GM23338 (cell line): ENCODE measurements around the gene FSTL3. TPM values are rescaled to one million over a fixed set of nuclear protein-coding genes. Genes with fewer than 3 reads are reported as not detected.
"Not testable (repeated sequence)": the region's sequence is repeated elsewhere in the genome, so short reads cannot be mapped to it uniquely, and the experiment has no call there.

ENCODE experiments used
- ATAC-seq: fragments of 200-7000 bp; cut with Tn5 transposase; 3 replicates; pipeline ENCODE4 v1.9.1; 2020
- DNase-seq: peaks from one replicate; pipeline ENCODE4 v3.0.0-alpha.2; 2015; ENCODE audit warnings: low spot score
- H2AFZ ChIP-seq: fragments of 200-600 bp; sonication (generic); 2 replicates; pipeline ENCODE4 v1.8.0; 2016; ENCODE audit warnings: antibody characterized with exemption, mild to moderate bottlenecking, moderate library complexity
- H3F3A ChIP-seq: fragments of 200-600 bp; sonication (generic); replicated peaks from 2 replicates; pipeline ENCODE4 v1.8.0; 2017; ENCODE audit warnings: antibody characterized with exemption, mixed run types, low read depth
- H3K27ac ChIP-seq: fragments of 200-600 bp; sonication (generic); 2 replicates; pipeline ENCODE4 v1.6.1; 2016; ENCODE audit warnings: low read depth
- H3K27me3 ChIP-seq: fragments of 200-600 bp; sonication (generic); 2 replicates; pipeline ENCODE4 v1.8.0; 2016; ENCODE audit warnings: mild to moderate bottlenecking, mixed run types, moderate library complexity; ENCODE audit not compliant: insufficient read depth
- H3K36me3 ChIP-seq: fragments of 200-600 bp; sonication (generic); 2 replicates; pipeline ENCODE4 v1.8.0; 2016; ENCODE audit warnings: mild to moderate bottlenecking; ENCODE audit not compliant: insufficient read depth
- H3K4me1 ChIP-seq: fragments of 200-600 bp; sonication (generic); 2 replicates; pipeline ENCODE4 v1.8.0; 2016; ENCODE audit warnings: mild to moderate bottlenecking, moderate library complexity; ENCODE audit not compliant: insufficient read depth
- H3K4me2 ChIP-seq: fragments of 200-600 bp; sonication (generic); 2 replicates; pipeline ENCODE4 v1.7.1; 2017; ENCODE audit warnings: mixed run types
- H3K4me3 ChIP-seq: fragments of 200-600 bp; sonication (generic); 2 replicates; pipeline ENCODE4 v1.6.1; 2016; ENCODE audit warnings: mixed run types
- H3K79me2 ChIP-seq: fragments of 200-600 bp; sonication (generic); replicated peaks from 2 replicates; pipeline ENCODE4 v1.8.0; 2017; ENCODE audit warnings: mild to moderate bottlenecking; ENCODE audit not compliant: insufficient read depth
- H3K9me2 ChIP-seq: fragments of 200-600 bp; sonication (generic); 2 replicates; pipeline ENCODE4 v1.8.0; 2017; ENCODE audit not compliant: insufficient read depth
- H4K20me1 ChIP-seq: fragments of 200-600 bp; sonication (generic); replicated peaks from 2 replicates; pipeline ENCODE4 v1.8.0; 2017; ENCODE audit warnings: mild to moderate bottlenecking; ENCODE audit not compliant: insufficient read depth
- H3K27ac Mint-ChIP-seq: 2 replicates; pipeline ENCODE4 v1.8.0; 2020; ENCODE audit warnings: inconsistent platforms, mild to moderate bottlenecking, moderate library complexity, mixed read lengths
- H3K27me3 Mint-ChIP-seq: 3 replicates; pipeline ENCODE4 v1.8.0; 2022; ENCODE audit warnings: low read depth, mild to moderate bottlenecking, moderate library complexity, mixed read lengths, inconsistent platforms; ENCODE audit not compliant: insufficient read depth, poor library complexity
- H3K36me3 Mint-ChIP-seq: 3 replicates; pipeline ENCODE4 v1.8.0; 2021; ENCODE audit warnings: low read depth, mild to moderate bottlenecking, inconsistent platforms, moderate library complexity, mixed read lengths
- H3K4me1 Mint-ChIP-seq: 3 replicates; pipeline ENCODE4 v1.8.0; 2020; ENCODE audit warnings: mild to moderate bottlenecking, inconsistent platforms, mixed read lengths
- H3K4me3 Mint-ChIP-seq: 3 replicates; pipeline ENCODE4 v1.8.0; 2021; ENCODE audit warnings: moderate library complexity, mild to moderate bottlenecking, inconsistent platforms, mixed read lengths
- H3K9me3 Mint-ChIP-seq: 3 replicates; pipeline ENCODE4 v1.8.0; 2020; ENCODE audit warnings: moderate library complexity, mild to moderate bottlenecking, inconsistent platforms, mixed read lengths
- JUNB ChIP-seq: IDR thresholded peaks from one replicate; pipeline ENCODE4 v1.6.1; 2016; ENCODE audit warnings: antibody characterized with exemption; ENCODE audit not compliant: unreplicated experiment
- NANOG ChIP-seq: IDR thresholded peaks from 2 replicates; pipeline ENCODE4 v1.6.1; 2016; ENCODE audit warnings: antibody characterized with exemption, borderline replicate concordance
- STAT1 ChIP-seq: IDR thresholded peaks from one replicate; pipeline ENCODE4 v1.6.1; 2016; ENCODE audit warnings: antibody characterized with exemption; ENCODE audit not compliant: unreplicated experiment
- ZNF114 ChIP-seq: fragments of 250-450 bp; sonication (Bioruptor Pico); IDR thresholded peaks from 2 replicates; pipeline ENCODE4 v1.5.0; 2020; ENCODE audit warnings: mild to moderate bottlenecking, moderate library complexity
- ZNF331 ChIP-seq: fragments of 250-450 bp; sonication (Bioruptor Pico); IDR thresholded peaks from 2 replicates; pipeline ENCODE4 v1.5.0; 2020; ENCODE audit warnings: low read depth, mild to moderate bottlenecking, moderate library complexity
- polyA plus RNA-seq: library from polyadenylated mRNA; unstranded; fragments of >200 nt; fragmentation: Nextera tagmentation; extraction: Ambion mirVana; gene quantifications from 2 replicates; pipeline ENCODE4 v1.2.1, GENCODE V29; 2016
- total RNA-seq: library from RNA; depleted of rRNA; stranded (reverse); fragments of >200 nt; shearing (Covaris generic); gene quantifications from 2 replicates; pipeline ENCODE4 v1.2.3, GENCODE V29; 2014
- TF ChIP-seq, protein P1 (sequence below), 2 experiments: fragments of 200-600 bp in 1 of 2; sonication (generic) in 1 of 2; conservative IDR thresholded peaks; 2 replicates each; pipeline versions ENCODE4 v1.5.1 to v1.6.1; 2016 to 2017; ENCODE audit warnings: antibody characterized with exemption in 2 of 2, low read depth in 2 of 2, mild to moderate bottlenecking in 2 of 2, moderate library complexity in 1 of 2
- TF ChIP-seq, protein P2 (sequence below): IDR thresholded peaks from one replicate; pipeline ENCODE4 v1.6.1; 2018; ENCODE audit warnings: antibody characterized with exemption; ENCODE audit not compliant: unreplicated experiment

Gene FSTL3
- total and polyA plus RNA-seq, 2 experiments from 2014 or later, result 3.1 to 10.1 TPM

DNA sequence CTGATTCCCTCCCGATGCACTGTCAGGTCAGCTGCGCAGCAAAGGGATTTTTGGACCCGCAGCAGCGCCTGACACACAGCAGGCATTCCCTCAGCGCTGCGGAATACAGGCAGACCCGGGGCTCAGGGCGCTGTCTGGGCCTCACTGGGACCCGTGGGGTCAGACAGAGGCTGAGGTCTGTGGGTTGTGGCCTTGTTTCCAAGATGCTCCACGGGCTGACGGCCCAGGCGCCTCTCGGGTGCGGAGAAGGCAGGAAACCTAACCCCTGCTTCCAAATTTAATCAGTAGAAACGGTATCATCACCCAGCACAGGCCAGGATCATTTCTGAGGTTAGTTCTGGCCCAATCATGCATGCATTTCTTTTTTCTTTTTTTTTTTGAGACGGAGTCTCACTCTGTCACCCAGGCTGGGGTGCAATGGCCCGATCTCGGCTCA is 12.5 kb upstream of the FSTL3 start (continued):
- TF ChIP-seq, protein P1, sequence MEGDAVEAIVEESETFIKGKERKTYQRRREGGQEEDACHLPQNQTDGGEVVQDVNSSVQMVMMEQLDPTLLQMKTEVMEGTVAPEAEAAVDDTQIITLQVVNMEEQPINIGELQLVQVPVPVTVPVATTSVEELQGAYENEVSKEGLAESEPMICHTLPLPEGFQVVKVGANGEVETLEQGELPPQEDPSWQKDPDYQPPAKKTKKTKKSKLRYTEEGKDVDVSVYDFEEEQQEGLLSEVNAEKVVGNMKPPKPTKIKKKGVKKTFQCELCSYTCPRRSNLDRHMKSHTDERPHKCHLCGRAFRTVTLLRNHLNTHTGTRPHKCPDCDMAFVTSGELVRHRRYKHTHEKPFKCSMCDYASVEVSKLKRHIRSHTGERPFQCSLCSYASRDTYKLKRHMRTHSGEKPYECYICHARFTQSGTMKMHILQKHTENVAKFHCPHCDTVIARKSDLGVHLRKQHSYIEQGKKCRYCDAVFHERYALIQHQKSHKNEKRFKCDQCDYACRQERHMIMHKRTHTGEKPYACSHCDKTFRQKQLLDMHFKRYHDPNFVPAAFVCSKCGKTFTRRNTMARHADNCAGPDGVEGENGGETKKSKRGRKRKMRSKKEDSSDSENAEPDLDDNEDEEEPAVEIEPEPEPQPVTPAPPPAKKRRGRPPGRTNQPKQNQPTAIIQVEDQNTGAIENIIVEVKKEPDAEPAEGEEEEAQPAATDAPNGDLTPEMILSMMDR (conservative IDR thresholded peaks at IDR 0.05; ENCODE audit: low read depth in 2 of 2), result no peak
- TF ChIP-seq ZNF114 (no peak), STAT1 (no peak), NANOG (no peak)

DNA sequence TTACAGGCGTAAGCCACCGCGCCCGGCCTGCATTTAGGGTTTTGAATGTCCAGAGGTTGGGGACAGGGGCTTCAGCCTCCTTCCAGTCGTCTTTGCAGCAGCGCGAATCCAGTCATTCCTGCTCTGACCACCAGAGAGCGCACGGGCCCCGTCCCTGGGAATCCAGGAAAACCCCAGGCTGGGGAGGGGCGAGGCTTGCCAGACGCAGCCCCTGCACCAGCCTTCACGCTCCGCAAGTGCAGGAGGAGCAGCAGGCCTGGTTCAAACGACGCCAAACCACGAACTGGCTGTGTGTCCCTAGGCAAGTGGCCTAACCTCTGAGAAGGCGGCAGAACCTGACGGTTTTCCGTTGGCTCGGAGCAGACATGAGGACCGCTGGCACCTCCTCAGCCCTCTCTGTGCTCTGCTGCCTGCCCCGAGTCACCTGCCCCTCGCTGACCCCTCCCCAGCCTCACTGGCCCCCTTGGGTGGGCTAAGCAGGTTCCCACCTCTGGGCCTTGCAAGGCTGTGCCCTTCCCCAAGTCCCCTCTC is 11.2 kb upstream of the FSTL3 start:
- Histone ChIP-seq H3K4me2 (no peak overlapping the region), H4K20me1 (peaks cover 18% of the 10 kb centered on the region), H3K27me3 (no peaks in the 10 kb centered on the region), H3F3A (peaks cover 8% of the 10 kb centered on the region; the same call in 1 of the 2 replicates), H3K79me2 (peaks cover 29% of the 10 kb centered on the region), H3K4me1 (peaks cover 6% of the 10 kb centered on the region), H3K27ac (no peak overlapping the region), H3K36me3 (no peaks in the 10 kb centered on the region), H3K9me2 (no peaks in the 10 kb centered on the region), H3K4me3 (no peak overlapping the region), H2AFZ (0 out of 2 replicates have a peak overlapping the region, but pooled peaks have one; percentile 76)
- Mint-ChIP-seq H3K4me1 (peaks cover 13% of the 10 kb centered on the region), H3K4me3 (peak overlapping the region; percentile 48; the same call in 2 of the 3 replicates), H3K27ac (no peak overlapping the region), H3K36me3 (no peaks in the 10 kb centered on the region; the same call in 1 of the 3 replicates), H3K9me3 (peaks cover 18% of the 10 kb centered on the region), H3K27me3 (peaks cover 16% of the 10 kb centered on the region)
- TF ChIP-seq, protein P1 (conservative IDR thresholded peaks at IDR 0.05; ENCODE audit: low read depth in 2 of 2), result peak; percentile 82 to 97
- no peak for TF ChIP-seq JUNB
- no peak for TF ChIP-seq ZNF331 (CRISPR knock-in tag)
- TF ChIP-seq, protein P2, sequence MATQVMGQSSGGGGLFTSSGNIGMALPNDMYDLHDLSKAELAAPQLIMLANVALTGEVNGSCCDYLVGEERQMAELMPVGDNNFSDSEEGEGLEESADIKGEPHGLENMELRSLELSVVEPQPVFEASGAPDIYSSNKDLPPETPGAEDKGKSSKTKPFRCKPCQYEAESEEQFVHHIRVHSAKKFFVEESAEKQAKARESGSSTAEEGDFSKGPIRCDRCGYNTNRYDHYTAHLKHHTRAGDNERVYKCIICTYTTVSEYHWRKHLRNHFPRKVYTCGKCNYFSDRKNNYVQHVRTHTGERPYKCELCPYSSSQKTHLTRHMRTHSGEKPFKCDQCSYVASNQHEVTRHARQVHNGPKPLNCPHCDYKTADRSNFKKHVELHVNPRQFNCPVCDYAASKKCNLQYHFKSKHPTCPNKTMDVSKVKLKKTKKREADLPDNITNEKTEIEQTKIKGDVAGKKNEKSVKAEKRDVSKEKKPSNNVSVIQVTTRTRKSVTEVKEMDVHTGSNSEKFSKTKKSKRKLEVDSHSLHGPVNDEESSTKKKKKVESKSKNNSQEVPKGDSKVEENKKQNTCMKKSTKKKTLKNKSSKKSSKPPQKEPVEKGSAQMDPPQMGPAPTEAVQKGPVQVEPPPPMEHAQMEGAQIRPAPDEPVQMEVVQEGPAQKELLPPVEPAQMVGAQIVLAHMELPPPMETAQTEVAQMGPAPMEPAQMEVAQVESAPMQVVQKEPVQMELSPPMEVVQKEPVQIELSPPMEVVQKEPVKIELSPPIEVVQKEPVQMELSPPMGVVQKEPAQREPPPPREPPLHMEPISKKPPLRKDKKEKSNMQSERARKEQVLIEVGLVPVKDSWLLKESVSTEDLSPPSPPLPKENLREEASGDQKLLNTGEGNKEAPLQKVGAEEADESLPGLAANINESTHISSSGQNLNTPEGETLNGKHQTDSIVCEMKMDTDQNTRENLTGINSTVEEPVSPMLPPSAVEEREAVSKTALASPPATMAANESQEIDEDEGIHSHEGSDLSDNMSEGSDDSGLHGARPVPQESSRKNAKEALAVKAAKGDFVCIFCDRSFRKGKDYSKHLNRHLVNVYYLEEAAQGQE, result no peak
- ATAC-seq, result peak; percentile 65
- peak; percentile 96 for DNase-seq

DNA sequence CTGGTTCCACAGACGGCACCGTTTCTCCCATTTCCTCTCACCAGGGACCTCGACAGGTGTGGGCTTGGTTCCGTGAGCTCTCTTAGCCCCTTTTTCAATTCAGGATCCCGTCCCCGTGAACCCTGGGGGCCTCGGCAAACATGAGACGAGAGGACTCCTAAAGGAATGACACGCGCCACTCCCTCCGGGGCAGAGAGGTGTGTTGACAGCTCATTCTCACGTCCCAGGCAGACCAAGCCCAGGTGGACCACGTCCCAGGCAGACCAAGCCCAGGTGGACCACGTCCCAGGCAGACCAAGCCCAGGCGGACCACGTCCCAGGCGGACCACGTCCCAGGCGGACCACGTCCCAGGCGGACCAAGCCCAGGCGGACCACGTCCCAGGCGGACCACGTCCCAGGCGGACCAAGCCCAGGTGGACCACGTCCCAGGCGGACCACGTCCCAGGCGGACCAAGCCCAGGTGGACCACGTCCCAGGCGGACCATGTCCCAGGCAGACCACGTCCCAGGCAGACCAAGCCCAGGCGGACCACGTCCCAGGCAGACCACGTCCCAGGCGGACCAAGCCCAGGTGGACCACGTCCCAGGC is 9.1 kb upstream of the FSTL3 start:
- not testable (repeated sequence) for H2AFZ ChIP-seq, H3K4me3 ChIP-seq, H3K27ac Mint-ChIP-seq, H3K4me1 ChIP-seq, H3K9me2 ChIP-seq, H3K27ac ChIP-seq, DNase-seq, H3K4me1 Mint-ChIP-seq, H3K4me3 Mint-ChIP-seq, H3K36me3 ChIP-seq, H3F3A ChIP-seq, H4K20me1 ChIP-seq, H3K36me3 Mint-ChIP-seq, ATAC-seq, H3K27me3 ChIP-seq, H3K4me2 ChIP-seq, H3K79me2 ChIP-seq
- Mint-ChIP-seq H3K9me3 (peaks cover 18% of the 10 kb centered on the region), H3K27me3 (peaks cover 13% of the 10 kb centered on the region)

DNA sequence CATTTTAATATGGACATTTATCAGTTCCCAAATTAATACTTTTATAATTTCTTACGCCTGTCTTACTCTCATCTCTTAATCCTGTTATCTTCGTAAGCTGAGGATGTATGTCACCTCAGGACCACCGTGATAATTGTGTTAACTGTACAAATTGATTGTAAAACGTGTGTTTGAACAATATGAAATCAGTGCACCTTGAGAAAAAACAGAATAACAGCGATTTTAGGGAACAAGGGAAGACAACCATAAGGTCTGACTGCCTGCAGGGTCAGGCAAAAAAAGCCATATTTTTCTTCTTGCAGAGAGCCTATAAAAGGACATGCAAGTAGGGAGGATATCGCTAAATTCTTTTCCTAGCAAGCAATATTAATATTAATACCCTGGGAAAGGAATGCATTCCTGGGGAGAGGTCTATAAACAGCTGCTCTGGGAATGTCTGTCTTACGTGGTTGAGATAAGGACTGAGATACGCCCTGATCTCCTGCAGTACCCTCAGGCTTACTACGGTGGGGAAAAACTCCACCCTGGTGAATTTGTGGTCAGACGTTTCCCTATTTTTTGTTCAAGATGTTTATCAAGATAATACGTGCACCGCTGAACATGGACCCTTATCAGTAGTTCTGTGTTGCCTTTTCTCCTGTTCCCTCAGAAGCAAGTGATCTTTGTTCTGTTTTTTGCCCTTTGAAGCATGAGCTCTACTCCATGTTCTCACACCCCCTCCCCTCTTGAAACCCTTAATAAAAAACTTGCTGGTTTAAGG is 7.3 kb upstream of the FSTL3 start:
- not testable (repeated sequence) for H3K79me2 ChIP-seq, H2AFZ ChIP-seq, H3K4me3 ChIP-seq, H3K27me3 ChIP-seq, H3K36me3 ChIP-seq, H3K27ac Mint-ChIP-seq, H3K4me1 Mint-ChIP-seq, ATAC-seq, H3K27ac ChIP-seq, H3F3A ChIP-seq, H3K4me3 Mint-ChIP-seq, H3K4me1 ChIP-seq, H3K4me2 ChIP-seq, H3K9me2 ChIP-seq, H4K20me1 ChIP-seq, H3K36me3 Mint-ChIP-seq
- H3K27me3 Mint-ChIP-seq, result peaks cover 18% of the 10 kb centered on the region
- H3K9me3 Mint-ChIP-seq, result peaks cover 18% of the 10 kb centered on the region
- DNase-seq, result peak; percentile 6
